HG03135 (cell line): ENCODE data around the gene TNS4.

ENCODE experiments used
- ATAC-seq: cut with Tn5 transposase; IDR thresholded peaks from one replicate; pipeline ENCODE4 v1.9.1; 2021; ENCODE audit warnings: mild to moderate bottlenecking, moderate library complexity; ENCODE audit not compliant: unreplicated experiment

TNS4 gene

GRCh38 chr17:40518401-40519088 lies 17.1 kb upstream of the TNS4 start:
- ATAC-seq = no peak

GRCh38 chr17:40517981-40518380 lies 16.6 kb upstream of the TNS4 start:
- ATAC-seq = no peak

GRCh38 chr17:40517286-40517662 lies 15.9 kb upstream of the TNS4 start:
- ATAC-seq = no peak

GRCh38 chr17:40516581-40517285 lies 15.3 kb upstream of the TNS4 start:
- ATAC-seq = peak; percentile 75

GRCh38 chr17:40515491-40516041 lies 14.1 kb upstream of the TNS4 start:
- no peak for ATAC-seq

GRCh38 chr17:40515011-40515410 lies 13.6 kb upstream of the TNS4 start:
- no peak for ATAC-seq

GRCh38 chr17:40514013-40514875 lies 12.8 kb upstream of the TNS4 start:
- no peak for ATAC-seq

GRCh38 chr17:40511667-40512220 lies 10.3 kb upstream of the TNS4 start:
- ATAC-seq = no peak

GRCh38 chr17:40511136-40511535 lies 9.7 kb upstream of the TNS4 start:
- ATAC-seq = no peak

GRCh38 chr17:40510328-40510648 lies 8.9 kb upstream of the TNS4 start:
- no peak for ATAC-seq

- no peak for ATAC-seq
Observed at GRCh38 chr17:40509626-40510327, 8.4 kb upstream of the TNS4 start.

- ATAC-seq = no peak
Observed at GRCh38 chr17:40506786-40507185, 5.4 kb upstream of the TNS4 start.

GRCh38 chr17:40503154-40503553 lies 1.7 kb upstream of the TNS4 start:
- no peak for ATAC-seq

GRCh38 chr17:40502716-40503115 lies 1.3 kb upstream of the TNS4 start:
- ATAC-seq = no peak

GRCh38 chr17:40500709-40501108 lies 714 bp downstream of the TNS4 start:
- ATAC-seq = no peak

- no peak for ATAC-seq
Observed at GRCh38 chr17:40500190-40500589, 1.2 kb downstream of the TNS4 start.

GRCh38 chr17:40499551-40500189 lies 1.8 kb downstream of the TNS4 start:
- ATAC-seq = no peak

- no peak for ATAC-seq
Observed at GRCh38 chr17:40498281-40499084, 2.9 kb downstream of the TNS4 start.

GRCh38 chr17:40497695-40498094 lies 3.7 kb downstream of the TNS4 start:
- no peak for ATAC-seq
